ENCODE measurements around the gene CCR2.

CCR2 gene

GRCh38 chr3:46406788-46407611, 53.1 kb downstream of the CCR2 start, which contains the start of the genes CCR5AS and CCRL2:
CCR5AS (minus strand) TSS chr3:46407066.
CCRL2 (plus strand) TSS chr3:46407259; CDS start chr3:46408080, 821 bp downstream.
- DNase-seq, result no peak

GRCh38 chr3:46407970-46408369, 54.1 kb downstream of the CCR2 start:
- no peak for DNase-seq

- no peak for DNase-seq
Measured at GRCh38 chr3:46408853-46409252, 54.9 kb downstream of the CCR2 start.

- DNase-seq, result no peak
Measured at GRCh38 chr3:46409739-46410489, 56.0 kb downstream of the CCR2 start.
